ENCODE measurements around the gene SLC1A2.

- TF ChIP-seq CTCF (conservative IDR thresholded peaks at IDR 0.05; ENCODE audit: low read length), result no peak
- no peak for TF ChIP-seq EZH2phosphoT487 (IDR thresholded peaks at IDR 0.05; ENCODE audit: borderline replicate concordance, low read depth, low read length)
These were observed 103.2 kb downstream of the SLC1A2 start for GRCh38 chr11:35316161-35316560.
